DOHH2 (cell line): Measurements from ENCODE around the gene TNFRSF21.

Experiments used
- CTCF ChIP-seq: fragments of 200-600 bp; sonication (generic); IDR thresholded peaks from one replicate; pipeline ENCODE4 v1.5.1; 2014; ENCODE audit warnings: antibody characterized with exemption, mild to moderate bottlenecking, low read depth, low read length; ENCODE audit not compliant: poor library complexity, severe bottlenecking
- EZH2phosphoT487 ChIP-seq: fragments of 200-600 bp; sonication (generic); IDR thresholded peaks from 2 replicates; pipeline ENCODE4 v1.6.1; 2017; ENCODE audit warnings: borderline replicate concordance, mild to moderate bottlenecking, antibody characterized with exemption, low read length, moderate library complexity, mixed read lengths

- no peak for TF ChIP-seq CTCF
- TF ChIP-seq EZH2phosphoT487: no peak
Measured at GRCh38 chr6:47260021-47260420, 49.7 kb downstream of the TNFRSF21 start.
